H1 (cell line): Measurements from ENCODE around the gene SAT1. TPM values are rescaled to one million over a fixed set of nuclear protein-coding genes. Genes with fewer than 3 reads are reported as not detected.

Experiments
- CTCF ChIA-PET: fragments of 300-600 bp; sonication (Branson Sonifier 250); formaldehyde crosslinking; loops from one replicate; lab custom pipeline; 2021; ENCODE audit not compliant: partially characterized antibody; lab: Charles Lee
- POLR2A ChIA-PET: fragments of 300-600 bp; sonication (Branson Sonifier 250); formaldehyde crosslinking; loops from one replicate; lab custom pipeline; 2021; ENCODE audit warnings: inconsistent platforms; ENCODE audit not compliant: partially characterized antibody; lab: Charles Lee
- DNase-seq, 2 experiments: peaks; one replicate each; pipeline versions ENCODE4 v3.0.0 to v3.0.0-alpha.2; 2010 to 2022; ENCODE audit warnings: low spot score in 2 of 2, low read depth in 1 of 2, mixed read lengths in 1 of 2
- FAIRE-seq: peaks from 2 replicates; lab custom pipeline; 2011; peaks lifted over from hg19 to GRCh38; lab: Jason Lieb, UNC
- H2AFZ ChIP-seq: 2 replicates; pipeline ENCODE4 v1.8.1; 2012; ENCODE audit warnings: low read length, inconsistent platforms
- H2AK5ac ChIP-seq: 2 replicates; pipeline ENCODE4 v1.6.1; 2013; ENCODE audit warnings: low read depth, low read length
- H2BK120ac ChIP-seq: replicated peaks from 2 replicates; pipeline ENCODE3; 2013; ENCODE audit warnings: low read depth, low read length, inconsistent platforms
- H2BK12ac ChIP-seq: 2 replicates; pipeline ENCODE4 v1.6.1; 2013; ENCODE audit warnings: low read depth, low read length
- H2BK15ac ChIP-seq: 2 replicates; pipeline ENCODE4 v1.6.1; 2013; ENCODE audit warnings: low read length
- H2BK20ac ChIP-seq: 2 replicates; pipeline ENCODE4 v1.6.1; 2013; ENCODE audit warnings: low read length
- H2BK5ac ChIP-seq: 2 replicates; pipeline ENCODE4 v1.6.1; 2013; ENCODE audit warnings: low read depth, low read length
- H3K14ac ChIP-seq: 2 replicates; pipeline ENCODE4 v1.6.1; 2013; ENCODE audit warnings: inconsistent platforms; ENCODE audit not compliant: insufficient read length
- H3K18ac ChIP-seq: 2 replicates; pipeline ENCODE4 v1.6.1; 2013; ENCODE audit warnings: low read length; ENCODE audit errors: extremely low read depth
- H3K23ac ChIP-seq: 2 replicates; pipeline ENCODE4 v1.6.1; 2013; ENCODE audit warnings: inconsistent platforms; ENCODE audit not compliant: insufficient read length
- H3K23me2 ChIP-seq: 2 replicates; pipeline ENCODE4 v1.6.1; 2013; ENCODE audit warnings: low read depth, low read length
- H3K27ac ChIP-seq: 2 replicates; pipeline ENCODE4 v1.6.1; 2011; ENCODE audit warnings: low read depth, low read length, inconsistent platforms
- H3K27me3 ChIP-seq, 4 experiments: replicated peaks in 1 of 4; 1 replicate in 1 of 4; 2 replicates in 3 of 4; pipeline versions ENCODE4 v1.6.1 to v1.8.1; 2011 to 2013; ENCODE audit warnings: low read length in 3 of 4, mild to moderate bottlenecking in 3 of 4, inconsistent platforms in 2 of 4, mixed read lengths in 2 of 4, moderate library complexity in 1 of 4; ENCODE audit not compliant: control insufficient read depth in 3 of 4, insufficient read depth in 3 of 4; ENCODE audit errors: extremely low read depth in 1 of 4
- H3K36me3 ChIP-seq, 4 experiments: 2 replicates each; pipeline versions ENCODE4 v1.6.1 to v1.8.1; 2011 to 2013; ENCODE audit warnings: mild to moderate bottlenecking in 4 of 4, low read length in 3 of 4, moderate library complexity in 2 of 4, control low read depth in 1 of 4, inconsistent platforms in 1 of 4; ENCODE audit not compliant: insufficient read depth in 4 of 4, control insufficient read depth in 2 of 4
- H3K4ac ChIP-seq: replicated peaks from 2 replicates; pipeline ENCODE3; 2013; ENCODE audit warnings: low read length, low read depth, mixed read lengths, inconsistent platforms; ENCODE audit not compliant: insufficient read length
- H3K4me1 ChIP-seq, 4 experiments: replicated peaks in 1 of 4; 1 replicate in 1 of 4; 2 replicates in 3 of 4; pipeline versions ENCODE4 v1.6.1 to v1.8.1; 2011 to 2013; ENCODE audit warnings: low read length in 3 of 4, inconsistent platforms in 2 of 4, mixed read lengths in 1 of 4; ENCODE audit not compliant: insufficient read depth in 4 of 4, control insufficient read depth in 3 of 4
- H3K4me2 ChIP-seq, 2 experiments: 2 replicates each; pipeline versions ENCODE4 v1.6.1 to v1.8.1; 2011 to 2013; ENCODE audit warnings: low read depth in 2 of 2, low read length in 2 of 2, control low read depth in 1 of 2, inconsistent platforms in 1 of 2, mild to moderate bottlenecking in 1 of 2; ENCODE audit not compliant: insufficient read depth in 1 of 2
- H3K4me3 ChIP-seq, 4 experiments: fragments of 200-600, 300-600 bp in 1 of 4; sonication (generic), shearing (Covaris generic), sonication (Bioruptor Twin) in 1 of 4; 2 replicates each; pipeline versions ENCODE4 v1.5.1 to v1.8.1; 2011 to 2016; ENCODE audit warnings: low read length in 4 of 4, low read depth in 3 of 4, control low read depth in 2 of 4, inconsistent platforms in 2 of 4, mild to moderate bottlenecking in 2 of 4, mixed read lengths in 1 of 4, moderate library complexity in 1 of 4; ENCODE audit not compliant: insufficient read depth in 2 of 4; ENCODE audit errors: extremely low read depth in 1 of 4
- H3K56ac ChIP-seq: replicated peaks from 2 replicates; pipeline ENCODE3; 2013; ENCODE audit warnings: low read depth, mild to moderate bottlenecking, mixed read lengths, low read length, inconsistent platforms; ENCODE audit not compliant: insufficient read length
- H3K79me1 ChIP-seq: 2 replicates; pipeline ENCODE4 v1.6.1; 2013; ENCODE audit warnings: low read depth, low read length, control low read depth
- H3K79me2 ChIP-seq, 2 experiments: 2 replicates each; pipeline versions ENCODE4 v1.6.1 to v1.8.1; 2012 to 2013; ENCODE audit warnings: low read length in 2 of 2, mild to moderate bottlenecking in 2 of 2, inconsistent platforms in 1 of 2; ENCODE audit not compliant: insufficient read depth in 2 of 2, control insufficient read depth in 1 of 2
- H3K9ac ChIP-seq, 4 experiments: replicated peaks in 1 of 4; 1 replicate in 1 of 4; 2 replicates in 3 of 4; pipeline versions ENCODE4 v1.6.1 to v1.8.1; 2011 to 2013; ENCODE audit warnings: low read depth in 3 of 4, low read length in 3 of 4, control low read depth in 2 of 4, mild to moderate bottlenecking in 2 of 4, moderate library complexity in 2 of 4, inconsistent platforms in 1 of 4; ENCODE audit errors: extremely low read depth in 1 of 4
- H3K9me3 ChIP-seq, 2 experiments: 2 replicates each; pipeline versions ENCODE4 v1.6.1 to v1.8.1; 2012 to 2013; ENCODE audit warnings: mild to moderate bottlenecking in 2 of 2, moderate library complexity in 2 of 2, control low read depth in 1 of 2, inconsistent platforms in 1 of 2, low read depth in 1 of 2, low read length in 1 of 2, mixed read lengths in 1 of 2; ENCODE audit not compliant: insufficient read depth in 2 of 2
- H4K20me1 ChIP-seq, 2 experiments: replicated peaks in 1 of 2; 2 replicates each; pipeline versions ENCODE3 to v1.8.1; 2011 to 2013; ENCODE audit warnings: inconsistent platforms in 2 of 2, low read length in 2 of 2, mild to moderate bottlenecking in 1 of 2; ENCODE audit not compliant: insufficient read depth in 2 of 2, control insufficient read depth in 1 of 2
- H4K5ac ChIP-seq: 2 replicates; pipeline ENCODE4 v1.6.1; 2013; ENCODE audit warnings: low read length, low read depth, mixed read lengths, inconsistent platforms; ENCODE audit not compliant: insufficient read length
- H4K8ac ChIP-seq: 2 replicates; pipeline ENCODE4 v1.8.0; 2013; ENCODE audit warnings: mild to moderate bottlenecking, moderate library complexity, low read length, inconsistent platforms; ENCODE audit not compliant: insufficient read depth; ENCODE audit errors: extremely low read depth
- H4K91ac ChIP-seq: replicated peaks from 2 replicates; pipeline ENCODE3; 2013; ENCODE audit warnings: low read length, mixed read lengths, inconsistent platforms; ENCODE audit not compliant: insufficient read length
- ATF2 ChIP-seq: IDR thresholded peaks from 2 replicates; pipeline ENCODE4 v1.6.1; 2012; ENCODE audit warnings: low read length, inconsistent platforms
- ATF3 ChIP-seq: IDR thresholded peaks from 2 replicates; pipeline ENCODE4 v1.6.1; 2011; ENCODE audit warnings: low read depth, mild to moderate bottlenecking, low read length; ENCODE audit not compliant: insufficient read depth
- CHD1 ChIP-seq: IDR thresholded peaks from 2 replicates; pipeline ENCODE4 v1.6.1; 2012; ENCODE audit warnings: low read depth, low read length, improper control_type of control experiment
- JUND ChIP-seq: IDR thresholded peaks from 2 replicates; pipeline ENCODE4 v1.6.1; 2011; ENCODE audit warnings: mild to moderate bottlenecking, improper control_type of control experiment, low read length
- KDM1A ChIP-seq: fragments of 200-600, 300-600 bp; sonication (generic); IDR thresholded peaks from 2 replicates; pipeline ENCODE4 v1.7.1; 2016; ENCODE audit warnings: mild to moderate bottlenecking, low read length, borderline replicate concordance
- KDM4A ChIP-seq: IDR thresholded peaks from one replicate; pipeline ENCODE4 v1.7.1; 2012; ENCODE audit warnings: low read depth, mild to moderate bottlenecking, moderate library complexity, low read length, inconsistent platforms; ENCODE audit not compliant: severe bottlenecking
- KDM5A ChIP-seq: fragments of 200-600 bp; IDR thresholded peaks from 2 replicates; pipeline ENCODE4 v1.7.1; 2012; ENCODE audit warnings: mild to moderate bottlenecking, low read length, inconsistent platforms, mixed read lengths
- MAX ChIP-seq: IDR thresholded peaks from 2 replicates; pipeline ENCODE4 v1.6.1; 2012; ENCODE audit warnings: inconsistent platforms
- POU5F1 ChIP-seq: IDR thresholded peaks from 2 replicates; pipeline ENCODE4 v1.6.1; 2011; ENCODE audit warnings: low read depth, mild to moderate bottlenecking, low read length, moderate library complexity
- RBBP5 ChIP-seq: IDR thresholded peaks from 2 replicates; pipeline ENCODE4 v1.7.1; 2012; ENCODE audit warnings: low read depth, mild to moderate bottlenecking, inconsistent platforms, low read length, moderate library complexity, borderline replicate concordance
- RNF2 ChIP-seq: fragments of 200-900, 300-1000 bp; sonication (generic); IDR thresholded peaks from 2 replicates; pipeline ENCODE4 v1.7.1; 2016; ENCODE audit warnings: borderline replicate concordance, low read depth, mild to moderate bottlenecking, antibody characterized with exemption, low read length; ENCODE audit not compliant: poor library complexity, severe bottlenecking; ENCODE audit errors: missing control alignments
- WGBS, 2 experiments: shearing (Covaris generic) in 1 of 2; methylation state at CpG; one replicate each; pipeline versions ENCODE4 v1.1.6 to v1.1.7; 2013 to 2015; ENCODE audit warnings: low lambda C conversion rate in 2 of 2, mixed read lengths in 2 of 2, inconsistent platforms in 1 of 2, low coverage in 1 of 2, missing lambda C conversion rate in 1 of 2; ENCODE audit not compliant: insufficient replicate concordance in 2 of 2, insufficient coverage in 1 of 2, insufficient read length in 1 of 2; ENCODE audit errors: extremely low coverage in 1 of 2, missing lambda C conversion rate in 1 of 2; 5-methylcytosine and 5-hydroxymethylcytosine counted together
- polyA plus RNA-seq, 7 experiments: library from polyadenylated mRNA; depleted of rRNA in 3 of 7; stranded (reverse) in 5 of 7; unstranded in 2 of 7; fragments of >200 nt in 5 of 7; fragments of 200-250 nt in 2 of 7; gene quantifications; 1 replicate in 5 of 7; 2 replicates in 1 of 7; 4 replicates in 1 of 7; pipeline versions ENCODE4 v1.2.1 to v1.2.3, GENCODE V29; 2011 to 2013; ENCODE audit warnings: missing spikeins in 2 of 7, mixed read lengths in 2 of 7
- total RNA-seq: library from RNA; stranded (reverse); fragmentation: NEBNext Ultra II Directional; extraction: Animal tissue kit (Norgen Biotek cat#: 25700); gene quantifications from 2 replicates; pipeline ENCODE4 v1.2.1, GENCODE V29; 2021

Gene SAT1
- total and polyA plus RNA-seq, 2 of the 8 experiments (the other 6 are each of a cell fraction or from before 2014, with no cell fraction given): 29.2 to 36.8 TPM

- Histone ChIP-seq H4K8ac (no peak overlapping the region), H3K79me2 (no peaks in the 10 kb centered on the region), H4K5ac (no peak overlapping the region), H2BK15ac (no peak overlapping the region), H3K9ac (no peak overlapping the region), H2AK5ac (no peak overlapping the region), H3K14ac (no peak overlapping the region), H2BK120ac (no peak overlapping the region), H3K79me1 (no peaks in the 10 kb centered on the region), H2BK20ac (no peak overlapping the region), H3K4ac (no peak overlapping the region), H3K27me3 (no peaks in the 10 kb centered on the region), H3K23ac (no peak overlapping the region), H3K4me3 (no peak overlapping the region), H2AFZ (no peak overlapping the region), H4K20me1 (no peaks in the 10 kb centered on the region), H3K4me2 (no peak overlapping the region), H3K18ac (no peak overlapping the region), H3K23me2 (no peaks in the 10 kb centered on the region), H2BK12ac (no peak overlapping the region), H3K9me3 (peaks cover 0 to 8% of the 10 kb centered on the region in 2 experiments; a peak in 1 of 4 replicates), H3K56ac (no peak overlapping the region), H3K27ac (no peak overlapping the region), H4K91ac (no peak overlapping the region), H3K36me3 (no peaks in the 10 kb centered on the region), H2BK5ac (no peak overlapping the region), H3K4me1 (peaks cover 0 to 2% (median 0%) of the 10 kb centered on the region in 4 experiments; a peak in 2 of 7 replicates)
- FAIRE-seq (no peak), DNase-seq (no peak)
- ChIA-PET CTCF (interaction anchor here (1.8 to 2.5 kb wide), 2 partner anchors 8 to 18 kb away, joined by 5 to 12 read pairs; partner anchors contain the start of gene SAT1), POLR2A (interaction anchor here (1.2 kb wide), 1 partner anchor 142 kb away, joined by 4 read pairs; no protein-coding TSS in a partner anchor)
- 94% methylated on average over 5 of the region's 5 CpGs; no CpG with 5 or more reads in 1 of the 2 experiments for WGBS, 2 experiments
- no peak for TF ChIP-seq MAX
- no peak for TF ChIP-seq POU5F1
- no peak for TF ChIP-seq KDM5A
- TF ChIP-seq RNF2: no peak
- no peak for TF ChIP-seq KDM1A
- TF ChIP-seq JUND: no peak
- TF ChIP-seq CHD1: no peak
- TF ChIP-seq ATF2: no peak
- no peak for TF ChIP-seq ATF3
- no peak for TF ChIP-seq KDM4A
- no peak for TF ChIP-seq RBBP5
These were observed 17.5 kb upstream of the SAT1 start for GRCh38 chrX:23765449-23765848.
